ENCODE measurements around the gene PRRT1.

The PRRT1 gene

DNA sequence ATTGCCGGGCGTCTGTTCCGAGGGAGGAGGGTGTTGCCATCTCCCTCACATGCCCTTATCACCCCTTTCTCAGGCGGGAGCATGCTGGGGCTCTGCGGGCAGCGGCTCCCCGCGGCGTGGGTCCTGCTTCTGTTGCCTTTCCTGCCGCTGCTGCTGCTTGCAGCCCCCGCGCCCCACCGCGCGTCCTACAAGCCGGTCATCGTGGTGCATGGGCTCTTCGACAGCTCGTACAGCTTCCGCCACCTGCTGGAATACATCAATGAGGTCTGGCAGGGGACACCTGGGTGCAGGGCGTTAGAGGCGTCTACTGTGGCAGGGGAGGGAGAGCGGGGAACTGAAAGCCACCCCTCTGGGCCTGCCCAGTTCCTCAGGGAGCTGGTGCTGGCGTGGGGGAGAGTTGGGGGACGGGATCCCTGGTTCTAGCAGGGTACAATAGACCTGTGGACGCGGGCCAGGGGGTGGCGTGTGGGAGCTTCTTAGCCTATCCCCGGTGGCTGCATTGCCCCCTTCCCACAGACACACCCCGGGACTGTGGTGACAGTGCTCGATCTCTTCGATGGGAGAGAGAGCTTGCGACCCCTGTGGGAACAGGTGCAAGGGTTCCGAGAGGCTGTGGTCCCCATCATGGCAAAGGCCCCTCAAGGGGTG lies 2.9 kb upstream of the PRRT1 start:
- Histone ChIP-seq H3K36me3 (ENCODE audit: insufficient read depth, low read length) (peaks cover 32% of the 10 kb centered on the region), H3K4me1 (ENCODE audit: insufficient read depth, low read length) (peaks cover 8% of the 10 kb centered on the region), H3K9me3 (ENCODE audit: insufficient read depth, low read depth, low read length) (no peaks in the 10 kb centered on the region), H3K27me3 (ENCODE audit: insufficient read depth, low read length) (peaks cover 24% of the 10 kb centered on the region), H3K27ac (ENCODE audit: low read depth, low read length) (peak overlapping the region; percentile 92; the same call in 1 of the 2 replicates), H3K9ac (ENCODE audit: low read depth, low read length) (peak overlapping the region; percentile 87), H3K4me3 (ENCODE audit: low read length) (peak overlapping the region; percentile 92)
- WGBS, result 19% methylated on average over 31 of the region's 34 CpGs

DNA sequence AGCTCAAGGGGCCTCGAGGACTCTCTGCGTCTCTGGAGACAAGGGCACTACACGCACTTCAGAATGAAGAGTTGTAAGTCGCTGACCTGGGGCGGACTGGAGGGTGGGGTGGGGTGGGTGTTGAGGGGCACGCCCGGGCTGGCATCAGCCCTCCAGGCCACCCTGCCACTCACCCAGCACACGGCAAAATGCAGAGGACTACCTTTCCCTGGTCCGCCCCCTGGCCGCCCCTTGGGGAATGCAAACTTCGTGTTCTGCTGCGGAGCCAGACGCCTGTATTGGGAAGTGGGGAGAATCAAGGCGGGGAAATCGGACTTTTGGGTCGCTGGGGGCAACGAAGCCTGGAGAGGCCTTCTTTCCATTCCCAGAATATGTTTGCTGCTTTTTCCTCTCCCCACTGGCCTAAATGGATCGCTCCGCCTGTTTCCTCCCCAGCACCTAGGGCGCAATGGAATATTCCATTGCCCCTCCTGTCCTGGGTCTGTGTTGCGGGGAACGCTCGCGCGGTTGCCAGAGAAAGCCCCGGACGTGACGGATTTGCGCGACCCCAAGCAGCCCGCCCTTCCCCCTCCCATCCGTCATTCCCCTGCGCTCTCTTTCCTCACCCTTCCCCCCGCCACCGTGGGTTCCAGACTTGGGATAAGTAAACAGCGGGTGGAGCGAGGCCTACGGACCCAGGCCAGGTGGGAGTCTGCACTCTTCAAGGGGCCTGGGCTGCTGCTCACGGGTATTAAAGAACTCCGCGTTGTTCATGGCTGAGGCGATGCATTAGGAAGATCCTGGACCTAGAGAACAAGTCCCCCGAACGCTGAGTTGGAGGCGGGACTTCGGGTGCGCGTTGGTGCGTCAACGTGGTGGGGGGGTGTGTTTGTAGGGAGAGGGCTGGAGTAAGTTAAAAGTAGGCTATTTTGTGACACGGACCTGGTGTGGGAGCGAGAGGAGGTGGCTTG lies 2.1 kb upstream of the PRRT1 start, which contains the start of gene PPT2:
Gene PPT2, plus strand, starts transcription at position 578 of the 950 bp plus-strand sequence. CDS start 454 bp downstream, outside the sequence.
- H3K4me3 ChIP-seq (ENCODE audit: low read length), result peak within 1 kb of the TSS; percentile 92
- H3K9ac ChIP-seq (ENCODE audit: low read depth, low read length), result peak within 1 kb of the TSS; percentile 87
- WGBS, result under 1% methylated on average over 47 of the region's 52 CpGs
- peaks cover 30% of the 10 kb centered on the region for H3K36me3 ChIP-seq (ENCODE audit: insufficient read depth, low read length)
- peaks cover 8% of the 10 kb centered on the region for H3K4me1 ChIP-seq (ENCODE audit: insufficient read depth, low read length)
- H3K9me3 ChIP-seq (ENCODE audit: insufficient read depth, low read depth, low read length), result no peaks in the 10 kb centered on the region
- H3K27me3 ChIP-seq (ENCODE audit: insufficient read depth, low read length), result peaks cover 24% of the 10 kb centered on the region
- peak within 1 kb of the TSS; percentile 92 for H3K27ac ChIP-seq (ENCODE audit: low read depth, low read length)

DNA sequence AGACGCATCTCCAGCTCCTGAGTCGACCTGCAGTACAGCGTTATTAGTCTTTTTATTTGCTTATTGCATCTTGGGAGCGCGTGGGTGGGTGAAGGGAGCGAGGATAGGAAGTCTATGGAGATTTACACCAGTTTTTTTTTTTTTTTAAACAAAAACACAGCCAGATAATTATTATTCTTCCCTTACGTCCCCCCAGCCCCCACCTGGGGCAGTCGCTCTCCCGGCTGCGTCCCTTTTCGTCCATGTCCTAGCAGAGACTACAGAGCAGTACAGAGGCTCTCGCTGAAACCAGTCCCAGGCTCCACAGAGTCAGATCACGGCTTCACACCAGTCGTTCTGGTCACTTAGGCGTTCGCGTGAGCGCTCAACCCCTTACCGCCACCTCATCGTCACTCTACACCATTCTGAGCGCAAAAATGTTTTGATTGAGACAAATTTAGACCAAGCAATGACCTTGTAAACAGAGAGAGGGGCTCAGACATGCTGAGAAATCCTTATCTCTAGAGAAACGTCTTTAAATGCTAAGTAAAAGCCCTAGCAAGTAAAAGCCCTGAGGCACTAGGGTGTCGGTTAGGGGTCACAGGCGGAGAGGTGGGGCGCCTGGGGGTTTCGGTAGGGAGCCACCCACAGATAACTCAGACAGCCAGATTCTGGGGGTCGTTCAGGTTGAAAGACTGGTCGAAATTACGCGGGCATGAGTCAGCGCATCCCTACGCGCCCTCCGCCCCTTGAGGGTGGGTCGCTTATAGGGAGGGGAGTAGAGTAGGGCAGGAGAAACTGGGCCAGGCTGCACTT lies 1.2 kb upstream of the PRRT1 start:
- Histone ChIP-seq H3K4me1 (ENCODE audit: insufficient read depth, low read length) (peaks cover 8% of the 10 kb centered on the region), H3K27ac (ENCODE audit: low read depth, low read length) (peak overlapping the region; percentile 92), H3K4me3 (ENCODE audit: low read length) (peak overlapping the region; percentile 92), H3K9me3 (ENCODE audit: insufficient read depth, low read depth, low read length) (no peaks in the 10 kb centered on the region), H3K9ac (ENCODE audit: low read depth, low read length) (peak overlapping the region; percentile 87), H3K27me3 (ENCODE audit: insufficient read depth, low read length) (peaks cover 24% of the 10 kb centered on the region), H3K36me3 (ENCODE audit: insufficient read depth, low read length) (peaks cover 22% of the 10 kb centered on the region)
- 2% methylated on average over 32 of the region's 35 CpGs for WGBS

DNA sequence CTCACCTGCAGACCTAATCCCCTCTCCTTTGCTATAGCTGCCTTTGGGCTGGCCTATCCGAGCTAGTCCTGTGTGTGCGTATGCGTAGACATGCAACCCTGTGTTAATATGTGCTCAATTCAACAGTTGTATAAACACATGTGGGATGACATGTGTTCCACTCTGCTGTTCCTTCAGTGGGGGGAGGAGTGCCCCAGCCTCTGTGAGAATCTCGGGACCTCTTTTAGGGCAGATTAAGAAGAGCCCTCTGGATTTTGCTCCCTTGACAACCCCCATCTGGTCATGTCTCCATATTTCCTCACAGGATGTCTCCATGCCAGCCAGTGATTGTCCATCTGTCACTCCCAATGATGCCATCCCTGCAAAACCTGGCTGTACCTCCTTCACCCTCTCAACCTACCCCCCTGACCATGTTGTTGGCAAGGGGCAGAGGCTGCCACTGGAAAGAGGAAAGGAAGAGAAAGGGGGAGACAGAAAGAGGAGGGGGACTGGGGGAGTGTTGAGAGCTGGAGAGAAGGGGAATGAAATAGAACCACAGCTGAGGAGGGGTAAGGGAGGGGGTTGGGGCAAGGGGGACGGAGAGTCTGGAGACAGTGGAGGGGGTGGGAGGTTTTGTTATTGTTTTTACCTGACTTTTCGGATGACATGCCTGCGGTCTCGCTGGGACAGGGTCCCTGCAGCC lies 417 bp downstream of the PRRT1 start:
- Histone ChIP-seq H3K9ac (ENCODE audit: low read depth, low read length) (no peak overlapping the region), H3K27ac (ENCODE audit: low read depth, low read length) (no peak overlapping the region), H3K9me3 (ENCODE audit: insufficient read depth, low read depth, low read length) (no peaks in the 10 kb centered on the region), H3K27me3 (ENCODE audit: insufficient read depth, low read length) (peaks cover 24% of the 10 kb centered on the region), H3K4me1 (ENCODE audit: insufficient read depth, low read length) (peaks cover 14% of the 10 kb centered on the region), H3K36me3 (ENCODE audit: insufficient read depth, low read length) (peaks cover 5% of the 10 kb centered on the region), H3K4me3 (ENCODE audit: low read length) (no peak overlapping the region; the same call in none of the 2 replicates)
- WGBS, result 34% methylated on average over 8 of the region's 8 CpGs

DNA sequence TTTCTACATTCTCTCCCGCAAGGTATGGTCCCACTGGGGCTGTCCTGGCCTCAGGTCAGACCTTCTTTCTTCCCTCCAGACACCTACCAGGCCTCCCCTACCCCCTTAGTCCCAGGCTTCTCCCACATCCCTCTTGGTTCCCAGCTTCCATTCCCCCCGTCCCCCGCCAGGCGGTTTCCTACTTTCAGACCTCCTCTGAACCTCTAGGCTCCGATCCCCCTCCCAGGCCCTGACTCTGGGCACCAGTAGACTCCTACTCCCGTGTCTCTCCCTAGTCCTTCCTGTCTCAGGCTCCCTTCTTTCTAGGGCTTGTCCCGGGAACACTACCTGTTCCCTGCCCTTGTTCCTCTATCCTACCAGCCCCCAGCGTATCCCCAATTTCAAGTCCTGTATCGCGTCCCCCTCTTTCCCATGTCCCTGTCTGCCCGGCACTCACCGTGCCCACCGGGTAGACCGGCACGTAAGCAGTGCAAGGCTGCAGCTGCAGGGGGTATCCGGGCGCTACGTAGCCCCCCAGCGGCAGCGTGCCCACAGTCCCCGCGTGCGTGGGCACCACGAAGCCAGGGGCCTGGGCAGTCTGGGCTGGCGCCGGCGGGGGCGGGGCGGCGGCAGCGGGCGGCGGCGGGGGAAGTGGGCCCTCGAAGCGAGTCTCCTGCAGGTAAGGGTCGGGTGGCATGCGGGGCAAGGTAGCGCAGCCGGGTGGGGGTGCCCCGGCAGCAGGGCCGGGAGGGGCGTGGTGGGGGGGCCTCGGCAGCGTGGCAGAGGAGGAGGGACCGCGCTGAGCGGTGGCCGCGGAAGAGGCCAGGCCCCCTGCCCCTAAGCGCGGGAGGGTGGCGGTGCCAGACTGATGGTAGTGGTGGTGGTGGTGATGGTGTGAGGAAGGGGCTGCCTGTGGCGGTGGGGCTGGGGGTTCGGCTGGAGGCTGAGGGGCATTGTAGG lies 1.5 kb downstream of the PRRT1 start:
- Histone ChIP-seq H3K4me1 (ENCODE audit: insufficient read depth, low read length) (peaks cover 19% of the 10 kb centered on the region), H3K9me3 (ENCODE audit: insufficient read depth, low read depth, low read length) (no peaks in the 10 kb centered on the region), H3K27me3 (ENCODE audit: insufficient read depth, low read length) (peaks cover 24% of the 10 kb centered on the region), H3K4me3 (ENCODE audit: low read length) (peak overlapping the region; percentile 47), H3K36me3 (ENCODE audit: insufficient read depth, low read length) (no peaks in the 10 kb centered on the region), H3K27ac (ENCODE audit: low read depth, low read length) (no peak overlapping the region), H3K9ac (ENCODE audit: low read depth, low read length) (no peak overlapping the region)
- 52% methylated on average over 55 of the region's 55 CpGs for WGBS

DNA sequence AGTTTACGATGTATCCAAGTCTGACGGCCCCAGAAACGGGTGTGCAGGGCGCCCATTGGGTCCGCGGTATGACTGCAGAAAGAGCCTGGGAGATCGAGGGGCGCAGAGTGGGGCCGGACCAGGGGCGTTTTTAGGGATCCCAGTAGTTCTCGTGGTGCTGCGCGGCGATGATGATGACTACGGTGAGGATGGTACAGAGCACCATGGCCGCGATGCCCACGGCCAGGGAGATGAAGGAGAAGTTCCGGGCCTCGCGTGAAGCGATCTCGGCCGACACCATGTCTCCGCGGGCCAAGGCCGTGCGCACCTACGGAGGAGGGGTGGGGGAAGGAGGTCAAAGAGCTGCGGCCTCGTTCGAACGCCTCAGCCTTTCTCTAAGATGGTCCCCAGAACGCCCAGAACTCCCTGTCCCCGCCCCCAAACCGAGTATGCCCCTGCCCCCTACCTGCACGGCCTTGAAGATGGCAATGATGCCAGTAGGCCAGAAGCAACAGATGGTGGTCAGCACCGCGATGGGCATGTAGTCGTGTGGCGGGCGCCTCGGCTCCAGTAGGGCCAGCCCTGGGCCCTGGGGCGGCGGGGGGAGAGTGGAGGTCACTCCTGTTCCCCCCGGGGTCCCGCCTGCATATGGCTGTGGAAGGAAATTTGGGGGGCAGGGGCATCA lies 2.5 kb downstream of the PRRT1 start:
- H3K27ac ChIP-seq (ENCODE audit: low read depth, low read length), result no peak overlapping the region
- peaks cover 19% of the 10 kb centered on the region for H3K4me1 ChIP-seq (ENCODE audit: insufficient read depth, low read length)
- no peaks in the 10 kb centered on the region for H3K36me3 ChIP-seq (ENCODE audit: insufficient read depth, low read length)
- H3K9me3 ChIP-seq (ENCODE audit: insufficient read depth, low read depth, low read length), result no peaks in the 10 kb centered on the region
- no peak overlapping the region for H3K9ac ChIP-seq (ENCODE audit: low read depth, low read length)
- peaks cover 24% of the 10 kb centered on the region for H3K27me3 ChIP-seq (ENCODE audit: insufficient read depth, low read length)
- WGBS, result 95% methylated on average over 47 of the region's 47 CpGs
- no peak overlapping the region for H3K4me3 ChIP-seq (ENCODE audit: low read length)

DNA sequence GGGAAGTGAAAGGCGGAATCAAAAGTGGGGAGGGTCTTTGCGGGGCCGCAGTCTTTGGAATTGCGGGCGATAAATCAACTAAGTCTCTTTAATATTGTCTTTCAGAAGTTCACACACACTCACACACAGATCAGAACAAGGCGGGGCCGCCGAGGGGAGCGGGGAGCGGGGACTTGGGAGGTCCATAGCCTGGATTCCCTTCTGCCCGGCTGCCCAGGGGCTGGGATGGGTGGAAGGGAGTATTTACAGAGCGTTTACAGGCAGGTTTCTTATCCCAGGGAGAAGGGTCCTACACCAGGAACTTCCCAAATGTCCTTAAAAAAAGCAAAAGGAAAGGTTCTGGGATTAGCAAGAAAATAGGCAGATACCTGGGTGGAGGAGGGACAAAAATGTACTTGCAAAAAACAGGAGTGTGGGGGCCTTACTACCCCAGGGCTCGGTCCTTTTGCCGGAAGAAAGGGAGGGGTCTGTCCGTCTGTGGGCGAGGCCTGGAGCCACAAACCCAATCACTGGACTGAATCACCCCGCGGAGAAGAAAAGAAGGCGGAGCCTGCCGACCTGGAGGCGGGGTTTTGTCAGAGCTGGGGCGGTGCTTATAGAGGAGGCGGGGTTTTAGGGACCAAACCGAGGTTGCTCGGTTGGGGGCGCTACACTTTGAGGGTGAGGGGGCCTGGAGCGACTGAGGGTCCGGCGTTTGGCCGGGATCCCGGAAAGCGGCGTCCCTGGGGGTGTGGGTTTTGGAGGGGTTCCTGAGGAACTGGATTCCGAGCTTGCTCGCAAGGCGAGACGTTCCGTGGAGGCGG lies 3.2 kb downstream of the PRRT1 start:
- Histone ChIP-seq H3K9me3 (ENCODE audit: insufficient read depth, low read depth, low read length) (no peaks in the 10 kb centered on the region), H3K9ac (ENCODE audit: low read depth, low read length) (no peak overlapping the region), H3K36me3 (ENCODE audit: insufficient read depth, low read length) (no peaks in the 10 kb centered on the region), H3K4me3 (ENCODE audit: low read length) (peak overlapping the region; percentile 31; the same call in 1 of the 2 replicates), H3K4me1 (ENCODE audit: insufficient read depth, low read length) (peaks cover 19% of the 10 kb centered on the region), H3K27ac (ENCODE audit: low read depth, low read length) (no peak overlapping the region), H3K27me3 (ENCODE audit: insufficient read depth, low read length) (peaks cover 24% of the 10 kb centered on the region)
- 89% methylated on average over 38 of the region's 39 CpGs for WGBS

DNA sequence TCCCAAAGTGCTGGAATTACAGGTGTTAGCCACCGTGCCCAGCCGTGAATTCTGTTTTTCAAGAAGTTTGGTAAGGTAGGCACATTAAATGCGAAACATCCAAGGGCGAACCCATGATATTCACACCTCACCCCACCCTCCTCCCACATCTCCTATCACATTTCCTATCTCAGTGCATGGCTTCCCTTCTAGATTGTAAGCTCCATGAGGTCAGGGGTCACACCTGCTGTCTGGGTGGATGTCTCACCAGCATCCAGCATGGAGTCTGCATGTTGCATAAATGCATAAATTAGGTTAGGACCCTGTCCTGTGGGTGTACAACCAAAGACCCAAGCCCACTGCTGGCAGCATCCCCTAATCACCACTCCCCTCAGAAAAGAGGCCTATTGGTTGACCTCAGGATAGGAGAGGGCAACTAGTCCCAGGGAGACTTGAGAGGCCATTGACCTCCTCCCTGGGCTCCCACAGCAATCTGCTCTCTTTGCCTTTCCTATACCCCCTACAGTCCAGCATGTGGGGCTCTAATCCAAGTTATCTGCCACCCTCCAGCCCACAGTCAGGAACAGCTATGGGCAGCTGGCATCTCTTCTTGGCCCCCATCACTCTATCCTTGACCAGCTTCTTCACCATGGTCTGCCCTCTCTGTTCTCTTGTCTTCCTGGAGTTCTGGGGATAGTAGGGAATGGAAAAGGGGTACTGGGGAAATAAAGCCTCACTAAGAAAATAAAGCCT lies 4.2 kb downstream of the PRRT1 start:
- Histone ChIP-seq H3K9me3 (ENCODE audit: insufficient read depth, low read depth, low read length) (no peaks in the 10 kb centered on the region), H3K4me1 (ENCODE audit: insufficient read depth, low read length) (peaks cover 18% of the 10 kb centered on the region), H3K27ac (ENCODE audit: low read depth, low read length) (no peak overlapping the region), H3K27me3 (ENCODE audit: insufficient read depth, low read length) (peaks cover 24% of the 10 kb centered on the region), H3K9ac (ENCODE audit: low read depth, low read length) (no peak overlapping the region), H3K36me3 (ENCODE audit: insufficient read depth, low read length) (no peaks in the 10 kb centered on the region), H3K4me3 (ENCODE audit: low read length) (no peak overlapping the region)
- 98% methylated on average over 4 of the region's 4 CpGs for WGBS

Measured in HUES64 (cell line).